G401.6 (cell line): Measurements from ENCODE around the gene IHH.

ENCODE experiments used
- FAIRE-seq: peaks from 2 replicates; lab custom pipeline; 2012; peaks lifted over from hg19 to GRCh38; lab: Jason Lieb, UNC

Gene IHH

DNA sequence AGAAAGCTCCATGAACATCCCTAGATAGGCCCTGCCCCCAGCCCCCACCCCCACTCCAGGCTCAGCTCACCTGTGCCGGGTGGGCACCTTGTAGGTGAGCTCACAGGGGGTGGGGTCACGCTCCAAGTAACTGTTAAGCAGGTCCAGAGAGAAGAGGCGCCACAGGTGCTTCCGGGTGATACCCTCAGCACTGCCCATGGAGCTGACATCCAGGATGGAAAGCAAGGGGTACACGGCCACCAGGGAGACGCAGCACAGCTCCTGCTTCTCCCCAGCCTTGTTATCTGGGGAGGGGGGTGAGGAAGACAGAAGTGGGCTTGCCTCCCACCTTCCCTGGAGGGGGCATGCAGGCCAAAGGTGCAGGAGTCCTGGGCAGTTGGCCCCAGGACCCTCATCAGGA is 41.3 kb downstream of the IHH start:
- FAIRE-seq: no peak

- FAIRE-seq: no peak
Measured at GRCh38 chr2:219018726-219019125, 42.0 kb downstream of the IHH start.

DNA sequence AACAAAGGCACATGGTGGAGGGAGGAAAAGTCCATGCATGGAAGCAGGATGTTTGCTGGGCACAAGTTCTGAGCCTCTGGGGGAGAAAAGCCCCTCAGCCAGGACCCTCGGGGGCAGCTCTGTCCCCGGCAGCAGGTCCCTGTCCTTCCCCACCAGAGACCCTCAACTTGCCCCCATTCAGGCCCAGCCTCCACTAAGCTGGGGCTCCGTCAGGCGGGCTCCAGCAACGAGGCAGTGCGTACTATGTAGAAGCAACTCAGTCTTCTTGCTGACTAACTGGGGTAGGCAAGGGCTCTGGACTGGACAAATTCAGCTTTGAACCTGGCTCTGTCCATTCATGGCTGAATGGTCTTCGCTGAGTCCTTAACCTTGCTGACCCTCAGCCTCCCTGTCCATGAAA is 42.4 kb downstream of the IHH start:
- no peak for FAIRE-seq

DNA sequence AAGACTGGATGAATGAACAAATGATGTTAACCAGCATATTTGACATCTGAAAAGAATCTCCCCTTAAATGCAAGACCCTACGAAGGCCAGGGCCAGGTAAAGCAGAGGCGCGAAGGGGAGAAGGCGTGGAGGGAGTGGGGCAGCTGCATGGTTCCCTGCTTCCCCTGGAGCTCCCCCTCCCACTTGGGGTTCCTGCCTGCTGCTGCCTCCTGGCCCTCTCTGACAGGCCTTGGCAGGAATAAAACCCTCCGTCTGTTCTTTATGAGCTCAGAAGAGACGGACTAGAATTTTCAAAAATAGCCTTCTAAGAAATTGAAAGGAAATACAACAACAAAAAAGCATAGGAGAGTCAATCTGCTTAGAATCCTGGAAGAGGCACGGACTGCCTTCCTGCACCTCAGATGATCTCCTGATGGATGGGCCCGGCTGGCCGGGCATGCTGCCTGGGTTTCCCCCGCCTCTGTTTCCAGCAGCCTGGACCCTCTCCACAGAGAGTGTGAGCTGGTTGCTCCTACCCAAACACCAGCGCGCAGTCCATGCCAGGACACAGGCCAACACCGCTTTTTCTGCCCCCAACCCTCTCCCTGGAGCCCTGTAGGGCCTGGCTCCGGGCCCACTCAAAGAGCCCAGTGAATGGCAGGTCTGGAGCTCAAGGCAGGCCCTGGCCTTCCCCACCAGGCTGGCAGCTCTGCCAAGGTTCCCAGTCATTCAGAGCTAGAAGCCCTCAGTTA is 43.4 kb downstream of the IHH start:
- no peak for FAIRE-seq

GRCh38 chr2:219016721-219017120 is 44.0 kb downstream of the IHH start:
- FAIRE-seq: no peak

- no peak for FAIRE-seq
Measured at GRCh38 chr2:219010873-219011272, 49.8 kb downstream of the IHH start.

DNA sequence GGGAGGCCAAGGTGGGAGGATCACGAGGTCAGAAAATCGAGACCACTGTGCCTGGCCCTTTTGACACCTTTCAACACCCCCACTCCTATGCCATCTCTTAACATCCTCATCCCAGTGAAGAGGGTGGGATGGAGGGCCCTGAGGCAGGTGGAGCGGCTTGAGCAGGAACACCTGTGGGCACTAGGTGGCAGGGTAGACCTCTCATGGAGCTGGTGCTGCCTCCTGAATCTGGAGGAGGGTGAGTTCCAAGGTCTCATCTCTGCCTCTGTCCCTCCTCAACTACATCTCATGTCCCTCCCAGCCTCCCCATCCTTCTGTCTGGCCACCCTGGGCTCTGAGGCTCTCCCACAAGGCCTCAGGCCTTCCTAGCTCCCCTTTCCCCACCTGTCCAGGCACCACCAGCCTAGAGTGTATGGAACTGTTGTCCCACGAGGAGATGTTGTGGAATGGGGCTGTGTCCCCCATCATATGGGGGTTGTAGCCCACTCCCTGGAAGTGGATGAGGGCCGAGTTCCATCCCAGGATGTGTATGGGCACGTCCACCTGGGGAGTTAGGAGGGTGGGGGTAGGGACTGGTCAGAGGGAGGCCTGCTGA is 50.5 kb downstream of the IHH start:
- FAIRE-seq: no peak

GRCh38 chr2:219009294-219009693 is 51.4 kb downstream of the IHH start:
- FAIRE-seq: no peak
